Tibial nerve (tissue), 4 donors: Measurements from ENCODE around the gene STXBP2.

Source experiments
- EP300 ChIP-seq, 2 donors: sonication (generic); formaldehyde crosslinking; IDR thresholded peaks; one replicate each; pipeline ENCODE4 v1.6.1; 2017; ENCODE audit warnings: antibody characterized with exemption in 2 of 2, mild to moderate bottlenecking in 1 of 2
- POLR2A ChIP-seq, 2 donors: fragments of 450-650 bp; IDR thresholded peaks; one replicate each; pipeline ENCODE4 v1.6.1; 2017; ENCODE audit warnings: antibody characterized with exemption in 2 of 2, mild to moderate bottlenecking in 2 of 2, moderate library complexity in 2 of 2
- TF ChIP-seq, protein P1 (sequence below), 5 experiments: fragments of 200-600 bp in 3 of 5; fragments of 450-650 bp in 2 of 5; sonication (generic) in 3 of 5; IDR thresholded peaks; one replicate each; pipeline ENCODE4 v1.5.1; 2016 to 2019; ENCODE audit warnings: antibody characterized with exemption in 5 of 5, mild to moderate bottlenecking in 3 of 5, moderate library complexity in 2 of 5

GRCh38 chr19:7652061-7652641 lies 15.2 kb downstream of the STXBP2 start:
- TF ChIP-seq, protein P1, sequence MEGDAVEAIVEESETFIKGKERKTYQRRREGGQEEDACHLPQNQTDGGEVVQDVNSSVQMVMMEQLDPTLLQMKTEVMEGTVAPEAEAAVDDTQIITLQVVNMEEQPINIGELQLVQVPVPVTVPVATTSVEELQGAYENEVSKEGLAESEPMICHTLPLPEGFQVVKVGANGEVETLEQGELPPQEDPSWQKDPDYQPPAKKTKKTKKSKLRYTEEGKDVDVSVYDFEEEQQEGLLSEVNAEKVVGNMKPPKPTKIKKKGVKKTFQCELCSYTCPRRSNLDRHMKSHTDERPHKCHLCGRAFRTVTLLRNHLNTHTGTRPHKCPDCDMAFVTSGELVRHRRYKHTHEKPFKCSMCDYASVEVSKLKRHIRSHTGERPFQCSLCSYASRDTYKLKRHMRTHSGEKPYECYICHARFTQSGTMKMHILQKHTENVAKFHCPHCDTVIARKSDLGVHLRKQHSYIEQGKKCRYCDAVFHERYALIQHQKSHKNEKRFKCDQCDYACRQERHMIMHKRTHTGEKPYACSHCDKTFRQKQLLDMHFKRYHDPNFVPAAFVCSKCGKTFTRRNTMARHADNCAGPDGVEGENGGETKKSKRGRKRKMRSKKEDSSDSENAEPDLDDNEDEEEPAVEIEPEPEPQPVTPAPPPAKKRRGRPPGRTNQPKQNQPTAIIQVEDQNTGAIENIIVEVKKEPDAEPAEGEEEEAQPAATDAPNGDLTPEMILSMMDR (IDR thresholded peaks at IDR 0.05) = peak; percentile 88 to 98 (median 95)
- TF ChIP-seq POLR2A (IDR thresholded peaks at IDR 0.05) = no peak
- TF ChIP-seq EP300 (IDR thresholded peaks at IDR 0.05) = no peak
